ENCODE data around the gene SRP68. TPM values are rescaled to one million over a fixed set of nuclear protein-coding genes. Genes with fewer than 3 reads are reported as not detected.

The SRP68 gene
- total RNA-seq, 1 donor from 2014 or later, result 76.1 TPM

DNA sequence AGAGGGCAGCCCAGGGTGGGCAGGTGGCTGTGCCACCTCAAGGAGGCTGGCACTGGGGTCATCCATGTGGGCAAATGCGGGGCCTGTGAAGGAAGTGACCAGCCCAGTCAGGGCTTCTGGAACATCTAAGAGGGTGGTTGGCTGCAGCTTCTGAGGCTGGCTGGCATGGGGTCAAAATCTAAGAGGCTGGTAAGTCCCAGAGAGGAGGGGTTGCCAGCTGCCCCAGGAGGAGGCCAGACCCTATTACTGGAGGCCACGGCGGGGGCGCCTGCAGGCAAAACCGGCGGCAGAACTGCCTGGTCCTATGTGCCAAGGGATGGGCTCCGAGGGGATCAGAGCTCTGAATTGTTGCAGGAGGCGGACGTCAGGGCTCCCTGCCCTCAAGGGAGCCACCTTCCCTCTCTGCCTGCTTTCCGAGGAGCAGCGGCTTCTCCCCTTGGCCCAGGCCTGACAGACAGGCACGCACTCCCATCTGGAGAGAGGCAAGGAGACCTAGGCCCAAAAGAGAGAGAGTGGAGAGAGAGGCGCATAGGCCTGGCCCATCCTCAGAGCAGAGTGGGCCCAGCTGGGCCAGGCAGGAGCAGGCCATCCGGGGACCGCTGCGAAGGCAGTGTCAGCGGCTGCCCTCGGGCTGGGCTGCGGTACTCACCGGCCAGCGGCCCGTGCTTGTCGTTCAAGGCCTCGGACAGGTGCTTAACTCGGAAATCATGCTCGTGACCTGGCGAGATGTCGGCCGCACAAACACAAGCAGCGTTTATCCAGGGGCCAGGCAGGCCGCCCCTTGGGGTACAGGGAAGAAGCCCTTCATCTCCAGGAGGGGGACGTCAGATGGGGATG lies 17.6 kb upstream of the SRP68 start:
- TF ChIP-seq, protein P1, sequence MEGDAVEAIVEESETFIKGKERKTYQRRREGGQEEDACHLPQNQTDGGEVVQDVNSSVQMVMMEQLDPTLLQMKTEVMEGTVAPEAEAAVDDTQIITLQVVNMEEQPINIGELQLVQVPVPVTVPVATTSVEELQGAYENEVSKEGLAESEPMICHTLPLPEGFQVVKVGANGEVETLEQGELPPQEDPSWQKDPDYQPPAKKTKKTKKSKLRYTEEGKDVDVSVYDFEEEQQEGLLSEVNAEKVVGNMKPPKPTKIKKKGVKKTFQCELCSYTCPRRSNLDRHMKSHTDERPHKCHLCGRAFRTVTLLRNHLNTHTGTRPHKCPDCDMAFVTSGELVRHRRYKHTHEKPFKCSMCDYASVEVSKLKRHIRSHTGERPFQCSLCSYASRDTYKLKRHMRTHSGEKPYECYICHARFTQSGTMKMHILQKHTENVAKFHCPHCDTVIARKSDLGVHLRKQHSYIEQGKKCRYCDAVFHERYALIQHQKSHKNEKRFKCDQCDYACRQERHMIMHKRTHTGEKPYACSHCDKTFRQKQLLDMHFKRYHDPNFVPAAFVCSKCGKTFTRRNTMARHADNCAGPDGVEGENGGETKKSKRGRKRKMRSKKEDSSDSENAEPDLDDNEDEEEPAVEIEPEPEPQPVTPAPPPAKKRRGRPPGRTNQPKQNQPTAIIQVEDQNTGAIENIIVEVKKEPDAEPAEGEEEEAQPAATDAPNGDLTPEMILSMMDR (IDR thresholded peaks at IDR 0.05), result no peak
- Mint-ChIP-seq H3K4me3 (no peak overlapping the region), H3K27me3 (no peaks in the 10 kb centered on the region), H3K9me3 (no peaks in the 10 kb centered on the region), H3K36me3 (ENCODE audit: low read depth) (peaks cover 88% of the 10 kb centered on the region), H3K27ac (no peak overlapping the region), H3K4me1 (no peaks in the 10 kb centered on the region)
- POLR2A ChIA-PET, result interaction anchor here (1.3 kb wide), 1 partner anchor 14 kb away, joined by 3 read pairs; the partner anchor contains the start of gene EXOC7
- intact Hi-C loops (cut with micrococcal nuclease), result no loop called here
- ATAC-seq (ENCODE audit: low read depth) (no peak), DNase-seq (no peak)
- CTCF ChIA-PET, result no interaction called here

DNA sequence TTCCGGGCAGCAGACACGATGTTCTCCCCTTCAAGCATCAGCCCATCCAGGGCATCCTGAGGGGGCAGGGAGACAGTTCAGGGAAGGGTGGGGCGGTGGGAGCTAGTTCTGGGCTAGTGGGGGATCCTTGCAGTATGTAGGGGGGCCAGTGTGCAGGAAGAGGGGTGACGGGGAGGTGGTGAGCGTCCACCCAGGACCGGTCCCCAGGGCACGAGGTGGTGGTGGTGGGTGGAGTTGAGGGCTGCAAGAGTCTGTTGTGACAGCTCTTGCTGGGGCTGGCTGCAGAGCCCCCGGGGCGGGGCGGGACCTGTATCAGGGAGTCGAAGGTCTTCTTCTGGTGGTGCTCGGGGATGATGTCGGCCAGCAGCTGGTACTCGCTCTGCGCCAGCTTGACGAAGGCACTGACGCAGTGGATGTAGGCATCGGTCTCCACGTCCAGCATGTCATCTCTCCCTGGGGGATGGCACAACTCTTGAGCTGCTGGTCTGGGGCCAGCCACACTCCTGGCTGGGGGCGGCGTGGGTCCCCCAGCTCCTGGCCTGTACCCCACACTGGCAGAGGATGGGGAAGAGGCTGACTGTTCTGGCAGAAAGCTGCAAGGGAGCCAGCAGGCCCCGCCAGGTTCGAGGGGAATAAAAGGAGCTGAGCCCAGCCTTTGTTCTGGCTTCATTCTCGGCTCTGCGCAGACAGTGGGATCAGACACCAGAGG lies 16.7 kb upstream of the SRP68 start:
- H3K4me3 Mint-ChIP-seq, result no peak overlapping the region
- no peak for ATAC-seq (ENCODE audit: low read depth)
- CTCF ChIA-PET, result no interaction called here
- POLR2A ChIA-PET, result interaction anchor here (0.6 kb wide), 1 partner anchor 10 kb away, joined by 4 read pairs; the partner anchor contains the start of gene ZACN
- no peaks in the 10 kb centered on the region for H3K27me3 Mint-ChIP-seq
- TF ChIP-seq, protein P1 (IDR thresholded peaks at IDR 0.05), result no peak
- peaks cover 88% of the 10 kb centered on the region for H3K36me3 Mint-ChIP-seq (ENCODE audit: low read depth)
- no peaks in the 10 kb centered on the region for H3K9me3 Mint-ChIP-seq
- DNase-seq, result no peak
- no peaks in the 10 kb centered on the region for H3K4me1 Mint-ChIP-seq
- intact Hi-C loops (cut with micrococcal nuclease), result no loop called here
- H3K27ac Mint-ChIP-seq, result peak overlapping the region; percentile 14

DNA sequence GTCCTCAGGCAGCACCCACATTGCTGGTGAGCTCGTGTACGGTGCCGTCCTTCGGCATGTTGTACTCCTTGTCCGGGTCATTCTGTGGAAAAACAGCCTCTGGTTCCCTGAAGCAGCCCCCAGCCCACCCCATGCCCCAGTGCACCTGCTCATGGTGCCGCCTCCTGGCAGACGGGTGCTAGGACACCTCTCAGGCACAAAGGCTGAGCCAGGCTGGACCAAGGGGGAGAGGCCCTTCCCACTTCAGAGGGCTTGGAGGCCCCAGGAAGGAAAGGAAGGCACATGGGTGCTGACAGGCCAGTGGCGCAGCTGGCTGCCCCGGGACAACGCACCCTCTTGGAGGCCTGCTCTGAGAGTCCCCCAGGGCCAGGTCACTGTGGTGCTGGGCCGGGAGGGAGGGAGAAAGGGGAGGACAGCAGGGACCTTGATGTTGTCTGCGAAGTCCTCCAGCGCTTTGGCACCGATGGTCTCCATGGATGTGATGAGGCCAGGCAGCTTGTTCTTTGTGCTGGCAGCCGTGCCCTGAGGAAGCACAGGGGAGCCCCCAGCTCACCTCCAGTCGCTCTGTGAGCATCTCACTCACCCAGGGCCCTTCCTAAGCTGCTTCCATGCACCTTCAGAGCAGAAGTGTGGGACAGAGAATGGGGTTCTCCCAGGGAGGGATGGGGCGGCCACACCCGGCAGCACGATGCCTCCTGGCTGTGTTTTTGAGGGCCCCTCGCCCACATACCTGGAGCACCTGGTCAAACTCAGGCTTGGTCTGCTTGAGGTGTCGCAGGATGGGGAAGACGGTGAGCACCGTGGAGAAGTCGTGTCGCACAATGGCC lies 15.9 kb upstream of the SRP68 start:
- no peak for ATAC-seq (ENCODE audit: low read depth)
- intact Hi-C loops (cut with micrococcal nuclease), result no loop called here
- no peaks in the 10 kb centered on the region for H3K27me3 Mint-ChIP-seq

DNA sequence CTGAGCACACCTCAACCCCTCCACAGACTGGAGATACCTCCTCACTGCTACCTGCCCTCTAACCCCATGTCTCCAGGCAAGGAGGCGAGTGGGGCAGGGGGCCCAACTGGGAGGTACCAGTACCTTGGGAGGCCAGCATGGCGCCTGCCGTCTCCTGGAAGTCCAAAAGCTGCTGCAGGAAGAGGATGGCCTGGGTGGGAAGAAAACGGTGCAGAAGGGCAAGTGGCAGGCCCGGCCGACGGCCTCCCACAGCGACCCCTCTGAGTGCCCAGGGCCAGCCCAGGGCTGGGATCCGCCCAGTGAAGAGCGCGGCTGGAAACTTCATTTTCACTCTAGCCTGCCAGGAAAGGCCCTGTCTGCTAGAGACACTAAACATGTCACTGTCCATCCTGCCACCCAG lies 15.2 kb upstream of the SRP68 start:
- H3K4me3 Mint-ChIP-seq, result no peak overlapping the region
- DNase-seq, result no peak
- peaks cover 85% of the 10 kb centered on the region for H3K36me3 Mint-ChIP-seq (ENCODE audit: low read depth)
- no peaks in the 10 kb centered on the region for H3K4me1 Mint-ChIP-seq
- ChIA-PET POLR2A (no interaction called here), CTCF (no interaction called here)
- no peak overlapping the region for H3K27ac Mint-ChIP-seq
- no peaks in the 10 kb centered on the region for H3K27me3 Mint-ChIP-seq
- TF ChIP-seq, protein P1 (IDR thresholded peaks at IDR 0.05), result no peak
- H3K9me3 Mint-ChIP-seq, result no peaks in the 10 kb centered on the region
- ATAC-seq (ENCODE audit: low read depth), result no peak
- intact Hi-C loops (cut with micrococcal nuclease), result no loop called here

More for the DNA sequence above, 15.9 kb upstream of the SRP68 start:
- H3K4me1 Mint-ChIP-seq, result no peaks in the 10 kb centered on the region
- peaks cover 87% of the 10 kb centered on the region for H3K36me3 Mint-ChIP-seq (ENCODE audit: low read depth)
- peak overlapping the region; percentile 14 for H3K27ac Mint-ChIP-seq
- ChIA-PET CTCF (no interaction called here), POLR2A (interaction anchor here (0.6 kb wide), 1 partner anchor 10 kb away, joined by 4 read pairs; the partner anchor contains the start of gene ZACN)
- DNase-seq, result no peak
- no peaks in the 10 kb centered on the region for H3K9me3 Mint-ChIP-seq
- no peak overlapping the region for H3K4me3 Mint-ChIP-seq
- TF ChIP-seq, protein P1 (IDR thresholded peaks at IDR 0.05), result no peak

Measured in activated B cell treated with CpG ODN at 0.5 μM for 24 hours (primary cell).